ENCODE data around the gene DPEP3.

The DPEP3 gene

GRCh38 chr16:67932462-67932840 lies 47.8 kb downstream of the DPEP3 start (continued):
- TF ChIP-seq, protein P1, sequence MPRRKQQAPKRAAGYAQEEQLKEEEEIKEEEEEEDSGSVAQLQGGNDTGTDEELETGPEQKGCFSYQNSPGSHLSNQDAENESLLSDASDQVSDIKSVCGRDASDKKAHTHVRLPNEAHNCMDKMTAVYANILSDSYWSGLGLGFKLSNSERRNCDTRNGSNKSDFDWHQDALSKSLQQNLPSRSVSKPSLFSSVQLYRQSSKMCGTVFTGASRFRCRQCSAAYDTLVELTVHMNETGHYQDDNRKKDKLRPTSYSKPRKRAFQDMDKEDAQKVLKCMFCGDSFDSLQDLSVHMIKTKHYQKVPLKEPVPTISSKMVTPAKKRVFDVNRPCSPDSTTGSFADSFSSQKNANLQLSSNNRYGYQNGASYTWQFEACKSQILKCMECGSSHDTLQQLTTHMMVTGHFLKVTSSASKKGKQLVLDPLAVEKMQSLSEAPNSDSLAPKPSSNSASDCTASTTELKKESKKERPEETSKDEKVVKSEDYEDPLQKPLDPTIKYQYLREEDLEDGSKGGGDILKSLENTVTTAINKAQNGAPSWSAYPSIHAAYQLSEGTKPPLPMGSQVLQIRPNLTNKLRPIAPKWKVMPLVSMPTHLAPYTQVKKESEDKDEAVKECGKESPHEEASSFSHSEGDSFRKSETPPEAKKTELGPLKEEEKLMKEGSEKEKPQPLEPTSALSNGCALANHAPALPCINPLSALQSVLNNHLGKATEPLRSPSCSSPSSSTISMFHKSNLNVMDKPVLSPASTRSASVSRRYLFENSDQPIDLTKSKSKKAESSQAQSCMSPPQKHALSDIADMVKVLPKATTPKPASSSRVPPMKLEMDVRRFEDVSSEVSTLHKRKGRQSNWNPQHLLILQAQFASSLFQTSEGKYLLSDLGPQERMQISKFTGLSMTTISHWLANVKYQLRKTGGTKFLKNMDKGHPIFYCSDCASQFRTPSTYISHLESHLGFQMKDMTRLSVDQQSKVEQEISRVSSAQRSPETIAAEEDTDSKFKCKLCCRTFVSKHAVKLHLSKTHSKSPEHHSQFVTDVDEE (CRISPR knock-in tag; IDR thresholded peaks at IDR 0.05), result no peak
- no peak for TF ChIP-seq ARNTL (CRISPR knock-in tag; IDR thresholded peaks at IDR 0.05; ENCODE audit: borderline replicate concordance, low read depth)
- TF ChIP-seq OSR1 (CRISPR knock-in tag; IDR thresholded peaks at IDR 0.05), result no peak
- no peak for TF ChIP-seq PPARA (CRISPR knock-in tag; IDR thresholded peaks at IDR 0.05; ENCODE audit: borderline replicate concordance)
- TF ChIP-seq BACH2 (CRISPR knock-in tag; IDR thresholded peaks at IDR 0.05; ENCODE audit: borderline replicate concordance), result no peak
- TF ChIP-seq GLIS3 (CRISPR knock-in tag; IDR thresholded peaks at IDR 0.05), result no peak
- no peak for TF ChIP-seq ZFP3 (CRISPR knock-in tag; IDR thresholded peaks at IDR 0.05)

DNA sequence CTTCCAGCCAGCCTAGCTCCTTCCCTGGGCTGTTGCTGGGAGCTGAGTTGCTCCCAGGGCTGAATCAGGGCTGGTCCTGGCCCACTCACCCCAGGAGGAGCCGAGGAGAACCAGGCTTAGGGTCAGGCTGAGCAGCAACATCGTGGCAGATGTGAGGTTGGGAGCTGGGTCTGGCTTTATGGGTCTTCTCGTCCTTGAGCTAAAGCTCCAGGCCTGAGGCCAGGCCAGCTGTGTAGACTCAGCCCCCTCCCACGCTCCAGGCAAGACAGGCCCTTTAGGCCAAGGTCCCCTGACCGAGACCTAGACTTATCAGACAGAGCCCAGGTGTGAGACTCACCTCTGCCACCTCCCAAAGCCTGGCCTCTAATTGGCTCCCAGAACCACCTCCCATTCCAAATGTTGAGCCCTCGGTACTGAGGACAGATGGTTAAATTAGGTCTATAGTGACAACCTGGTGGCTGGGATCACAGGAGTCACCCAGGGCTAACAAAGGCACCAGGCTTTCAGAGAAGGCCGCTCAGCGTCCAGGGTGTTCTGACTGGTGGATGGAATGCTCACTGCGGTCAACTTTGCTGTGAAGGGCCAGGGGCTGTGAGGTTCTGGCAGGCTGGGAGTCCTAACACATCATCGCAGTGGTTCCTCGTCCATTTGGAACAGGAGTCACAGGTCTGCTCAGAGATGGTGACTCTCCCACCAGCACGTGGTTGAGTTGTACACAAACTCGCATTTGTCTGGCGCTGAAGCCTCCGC lies 48.4 kb downstream of the DPEP3 start, which contains the start of gene CTRL:
CTRL (minus strand) TSS at position 151 of the 750 bp plus-strand sequence; CDS start at position 141, 10 bp downstream.
- no peak for ATAC-seq
- no peak for TF ChIP-seq CSDC2 (CRISPR knock-in tag; IDR thresholded peaks at IDR 0.05)
- TF ChIP-seq, protein P2, sequence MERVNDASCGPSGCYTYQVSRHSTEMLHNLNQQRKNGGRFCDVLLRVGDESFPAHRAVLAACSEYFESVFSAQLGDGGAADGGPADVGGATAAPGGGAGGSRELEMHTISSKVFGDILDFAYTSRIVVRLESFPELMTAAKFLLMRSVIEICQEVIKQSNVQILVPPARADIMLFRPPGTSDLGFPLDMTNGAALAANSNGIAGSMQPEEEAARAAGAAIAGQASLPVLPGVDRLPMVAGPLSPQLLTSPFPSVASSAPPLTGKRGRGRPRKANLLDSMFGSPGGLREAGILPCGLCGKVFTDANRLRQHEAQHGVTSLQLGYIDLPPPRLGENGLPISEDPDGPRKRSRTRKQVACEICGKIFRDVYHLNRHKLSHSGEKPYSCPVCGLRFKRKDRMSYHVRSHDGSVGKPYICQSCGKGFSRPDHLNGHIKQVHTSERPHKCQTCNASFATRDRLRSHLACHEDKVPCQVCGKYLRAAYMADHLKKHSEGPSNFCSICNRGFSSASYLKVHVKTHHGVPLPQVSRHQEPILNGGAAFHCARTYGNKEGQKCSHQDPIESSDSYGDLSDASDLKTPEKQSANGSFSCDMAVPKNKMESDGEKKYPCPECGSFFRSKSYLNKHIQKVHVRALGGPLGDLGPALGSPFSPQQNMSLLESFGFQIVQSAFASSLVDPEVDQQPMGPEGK (CRISPR knock-in tag; IDR thresholded peaks at IDR 0.05; ENCODE audit: borderline replicate concordance), result no peak
- TF ChIP-seq ZNF8 (CRISPR knock-in tag; IDR thresholded peaks at IDR 0.05), result no peak
- TF ChIP-seq BACH2 (CRISPR knock-in tag; IDR thresholded peaks at IDR 0.05; ENCODE audit: borderline replicate concordance), result no peak
- no peak for TF ChIP-seq TOX (CRISPR knock-in tag; IDR thresholded peaks at IDR 0.05; ENCODE audit: borderline replicate concordance)

GRCh38 chr16:67930678-67931211 lies 49.6 kb downstream of the DPEP3 start:
- no peak for ATAC-seq
- no peak for TF ChIP-seq ZNF70 (CRISPR knock-in tag; IDR thresholded peaks at IDR 0.05)
- TF ChIP-seq ZNF8 (CRISPR knock-in tag; IDR thresholded peaks at IDR 0.05), result no peak
- TF ChIP-seq TCF4 (CRISPR knock-in tag; IDR thresholded peaks at IDR 0.05; ENCODE audit: borderline replicate concordance), result no peak
- TF ChIP-seq ARNTL (CRISPR knock-in tag; IDR thresholded peaks at IDR 0.05; ENCODE audit: borderline replicate concordance, low read depth), result no peak
- TF ChIP-seq ISL1 (CRISPR knock-in tag; IDR thresholded peaks at IDR 0.05), result no peak
- no peak for TF ChIP-seq ZNF565 (CRISPR knock-in tag; conservative IDR thresholded peaks at IDR 0.05; ENCODE audit: low read depth)
- TF ChIP-seq PPARA (CRISPR knock-in tag; IDR thresholded peaks at IDR 0.05; ENCODE audit: borderline replicate concordance), result no peak
- TF ChIP-seq SNAI2 (CRISPR knock-in tag; IDR thresholded peaks at IDR 0.05), result no peak
- TF ChIP-seq, protein P2 (CRISPR knock-in tag; IDR thresholded peaks at IDR 0.05; ENCODE audit: borderline replicate concordance), result no peak
- TF ChIP-seq ZFP30 (CRISPR knock-in tag; IDR thresholded peaks at IDR 0.05), result no peak
- no peak for TF ChIP-seq CSDC2 (CRISPR knock-in tag; IDR thresholded peaks at IDR 0.05)
- TF ChIP-seq, protein P3, sequence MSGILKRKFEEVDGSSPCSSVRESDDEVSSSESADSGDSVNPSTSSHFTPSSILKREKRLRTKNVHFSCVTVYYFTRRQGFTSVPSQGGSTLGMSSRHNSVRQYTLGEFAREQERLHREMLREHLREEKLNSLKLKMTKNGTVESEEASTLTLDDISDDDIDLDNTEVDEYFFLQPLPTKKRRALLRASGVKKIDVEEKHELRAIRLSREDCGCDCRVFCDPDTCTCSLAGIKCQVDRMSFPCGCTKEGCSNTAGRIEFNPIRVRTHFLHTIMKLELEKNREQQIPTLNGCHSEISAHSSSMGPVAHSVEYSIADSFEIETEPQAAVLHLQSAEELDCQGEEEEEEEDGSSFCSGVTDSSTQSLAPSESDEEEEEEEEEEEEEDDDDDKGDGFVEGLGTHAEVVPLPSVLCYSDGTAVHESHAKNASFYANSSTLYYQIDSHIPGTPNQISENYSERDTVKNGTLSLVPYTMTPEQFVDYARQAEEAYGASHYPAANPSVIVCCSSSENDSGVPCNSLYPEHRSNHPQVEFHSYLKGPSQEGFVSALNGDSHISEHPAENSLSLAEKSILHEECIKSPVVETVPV (CRISPR knock-in tag; IDR thresholded peaks at IDR 0.05), result no peak
- TF ChIP-seq BACH2 (CRISPR knock-in tag; IDR thresholded peaks at IDR 0.05; ENCODE audit: borderline replicate concordance), result no peak
- TF ChIP-seq ZFP3 (CRISPR knock-in tag; IDR thresholded peaks at IDR 0.05), result no peak
- TF ChIP-seq TOX (CRISPR knock-in tag; IDR thresholded peaks at IDR 0.05; ENCODE audit: borderline replicate concordance), result no peak
- no peak for TF ChIP-seq RARB (CRISPR knock-in tag; IDR thresholded peaks at IDR 0.05)
- TF ChIP-seq, protein P4, sequence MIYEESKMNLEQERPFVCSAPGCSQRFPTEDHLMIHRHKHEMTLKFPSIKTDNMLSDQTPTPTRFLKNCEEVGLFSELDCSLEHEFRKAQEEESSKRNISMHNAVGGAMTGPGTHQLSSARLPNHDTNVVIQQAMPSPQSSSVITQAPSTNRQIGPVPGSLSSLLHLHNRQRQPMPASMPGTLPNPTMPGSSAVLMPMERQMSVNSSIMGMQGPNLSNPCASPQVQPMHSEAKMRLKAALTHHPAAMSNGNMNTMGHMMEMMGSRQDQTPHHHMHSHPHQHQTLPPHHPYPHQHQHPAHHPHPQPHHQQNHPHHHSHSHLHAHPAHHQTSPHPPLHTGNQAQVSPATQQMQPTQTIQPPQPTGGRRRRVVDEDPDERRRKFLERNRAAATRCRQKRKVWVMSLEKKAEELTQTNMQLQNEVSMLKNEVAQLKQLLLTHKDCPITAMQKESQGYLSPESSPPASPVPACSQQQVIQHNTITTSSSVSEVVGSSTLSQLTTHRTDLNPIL (CRISPR knock-in tag; IDR thresholded peaks at IDR 0.05; ENCODE audit: low read depth), result no peak
- TF ChIP-seq, protein P1 (CRISPR knock-in tag; IDR thresholded peaks at IDR 0.05), result no peak
- TF ChIP-seq ZC3H10 (CRISPR knock-in tag; IDR thresholded peaks at IDR 0.05), result no peak
- TF ChIP-seq ESRRG (CRISPR knock-in tag; IDR thresholded peaks at IDR 0.05), result no peak
